ENCODE measurements around the gene COQ4.
"Not testable (repeated sequence)": the region's sequence is repeated elsewhere in the genome, so short reads cannot be mapped to it uniquely, and the experiment has no call there.

COQ4 gene

GRCh38 chr9:128298535-128299482 lies 23.8 kb upstream of the COQ4 start:
- DNase-seq (ENCODE audit: low read depth, low spot score): no peak

GRCh38 chr9:128304136-128304970 lies 18.3 kb upstream of the COQ4 start:
- no peak for DNase-seq (ENCODE audit: low read depth, low spot score)

DNA sequence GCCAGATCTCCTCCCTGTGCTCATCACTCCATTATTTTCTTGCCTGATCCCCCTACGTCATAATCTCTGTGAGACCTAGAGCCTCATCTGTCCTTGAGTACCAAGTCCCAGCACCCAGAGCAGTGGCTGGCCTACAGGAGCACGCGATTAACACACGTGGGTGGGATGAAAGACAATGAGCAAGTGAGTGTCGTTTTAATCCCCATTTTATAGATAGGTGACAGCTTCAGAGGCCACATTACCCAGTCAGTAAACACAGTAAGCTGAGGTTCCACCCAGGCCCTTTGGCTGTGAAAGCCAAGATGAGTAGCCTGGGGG lies 17.7 kb upstream of the COQ4 start:
- no peak for DNase-seq (ENCODE audit: low read depth, low spot score)

DNA sequence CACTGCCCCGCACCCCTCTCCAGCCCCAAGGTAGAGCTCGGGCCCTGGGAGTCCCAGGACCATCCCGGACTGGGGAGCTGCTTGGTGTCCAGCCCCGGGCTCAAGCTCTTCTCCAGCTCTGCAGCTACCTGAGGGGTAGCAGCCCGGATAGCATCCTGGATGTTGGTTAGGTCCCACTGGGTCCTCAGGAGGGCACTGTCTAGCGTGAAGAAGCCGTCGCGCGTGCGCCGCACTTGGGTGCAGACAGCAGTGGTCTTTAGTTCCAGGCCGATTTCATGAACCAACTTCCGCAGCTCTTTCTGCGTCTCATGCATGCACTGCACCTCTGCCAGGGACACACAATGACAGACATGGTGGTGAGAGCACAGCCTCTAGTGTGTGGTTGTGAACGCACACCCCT lies 13.1 kb upstream of the COQ4 start:
- DNase-seq (ENCODE audit: low read depth, low spot score): no peak

- DNase-seq (ENCODE audit: low read depth, low spot score): no peak
These were observed 12.2 kb upstream of the COQ4 start for GRCh38 chr9:128310461-128310860.

DNA sequence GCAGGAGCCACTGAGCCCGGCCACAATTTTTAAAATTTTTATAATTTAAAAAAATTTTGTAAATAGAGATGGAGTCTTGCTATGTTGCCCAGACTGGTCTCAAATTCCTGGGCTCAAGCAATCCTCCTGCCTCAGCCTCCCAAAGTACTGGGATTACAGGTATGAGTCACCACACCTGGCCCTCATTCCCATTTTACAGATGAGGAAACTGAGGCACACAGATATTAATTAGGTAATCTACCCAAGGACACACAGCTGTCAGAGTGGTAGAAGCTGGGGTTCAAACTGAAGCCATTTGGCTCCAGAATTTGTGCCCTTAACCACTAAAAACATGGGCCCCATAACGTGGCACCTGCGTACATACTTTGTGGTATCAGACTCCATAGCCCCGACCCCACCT lies 7.9 kb upstream of the COQ4 start:
- no peak for DNase-seq (ENCODE audit: low read depth, low spot score)

- DNase-seq (ENCODE audit: low read depth, low spot score): no peak
These were observed 6.2 kb upstream of the COQ4 start for GRCh38 chr9:128316421-128316820.

DNA sequence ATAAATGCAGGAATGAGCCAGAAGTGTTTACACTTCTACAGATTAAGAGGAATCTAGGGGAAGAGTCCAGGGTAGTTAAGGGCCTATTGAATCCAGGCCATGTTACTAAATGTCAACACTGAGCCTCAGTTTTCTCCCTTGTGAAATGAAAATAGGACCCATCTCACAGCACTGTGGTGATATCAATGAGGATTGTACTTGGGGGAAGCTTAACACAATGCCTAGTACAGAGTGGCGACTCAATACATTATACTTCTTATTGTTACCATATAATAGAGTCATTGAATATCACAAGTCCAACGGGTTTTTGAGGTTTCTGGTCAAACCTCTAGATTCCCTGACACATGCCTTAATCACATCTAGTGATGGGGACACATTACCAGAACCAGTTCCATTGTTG lies 5.0 kb upstream of the COQ4 start:
- no peak for DNase-seq (ENCODE audit: low read depth, low spot score)

GRCh38 chr9:128321343-128321742 lies 1.3 kb upstream of the COQ4 start:
- no peak for DNase-seq (ENCODE audit: low read depth, low spot score)

DNA sequence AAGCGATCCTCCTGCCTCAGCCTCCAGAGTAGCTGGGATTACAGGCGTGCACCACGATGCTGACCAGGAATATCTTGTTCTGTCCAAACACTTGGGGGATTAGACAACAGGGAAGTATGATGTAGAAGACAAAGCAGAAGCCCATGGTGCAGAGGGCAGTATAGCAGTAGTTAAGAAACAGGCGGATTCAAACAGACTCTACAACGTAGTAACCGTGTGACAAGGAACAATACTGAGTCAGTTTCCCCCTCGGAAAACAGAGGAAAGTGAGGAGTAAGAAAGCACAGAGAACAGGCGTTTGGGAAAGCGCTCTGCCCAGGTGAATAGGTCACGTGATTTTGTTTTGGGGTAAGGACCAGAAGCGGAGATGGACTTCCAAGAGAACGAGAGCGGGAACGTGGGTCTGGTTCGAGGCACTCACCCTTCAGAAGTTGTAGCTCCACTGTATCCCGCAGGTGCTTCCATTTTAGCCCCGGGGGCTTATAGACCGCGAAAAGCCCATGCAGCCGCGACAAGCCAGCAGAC lies 698 bp upstream of the COQ4 start:
- DNase-seq (ENCODE audit: low read depth, low spot score): no peak

DNA sequence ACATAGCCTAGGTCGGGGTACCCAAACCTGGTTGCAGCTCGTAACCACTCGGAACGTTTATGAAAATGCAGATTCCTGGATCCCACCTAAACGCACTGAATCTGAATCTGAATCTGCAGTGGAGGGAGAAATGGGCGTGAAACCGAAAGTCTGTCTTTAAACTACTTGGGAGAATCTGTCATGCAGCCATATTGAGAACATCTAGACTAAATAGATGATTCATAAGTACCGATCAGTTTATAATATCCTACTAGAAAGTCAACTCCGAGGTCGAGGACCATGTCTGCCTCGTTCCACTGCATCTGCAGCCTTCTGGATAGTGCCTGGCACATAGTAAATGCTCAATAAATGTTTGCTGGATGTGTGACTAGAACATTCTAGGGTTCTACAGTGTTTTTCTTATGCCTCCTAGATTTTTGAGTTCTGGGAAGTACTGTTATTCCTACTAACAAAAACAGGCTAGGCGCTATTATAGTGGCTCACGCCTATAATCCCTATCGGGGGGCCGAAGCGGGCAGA lies 632 bp downstream of the COQ4 start:
- no peak for DNase-seq (ENCODE audit: low read depth, low spot score)

DNA sequence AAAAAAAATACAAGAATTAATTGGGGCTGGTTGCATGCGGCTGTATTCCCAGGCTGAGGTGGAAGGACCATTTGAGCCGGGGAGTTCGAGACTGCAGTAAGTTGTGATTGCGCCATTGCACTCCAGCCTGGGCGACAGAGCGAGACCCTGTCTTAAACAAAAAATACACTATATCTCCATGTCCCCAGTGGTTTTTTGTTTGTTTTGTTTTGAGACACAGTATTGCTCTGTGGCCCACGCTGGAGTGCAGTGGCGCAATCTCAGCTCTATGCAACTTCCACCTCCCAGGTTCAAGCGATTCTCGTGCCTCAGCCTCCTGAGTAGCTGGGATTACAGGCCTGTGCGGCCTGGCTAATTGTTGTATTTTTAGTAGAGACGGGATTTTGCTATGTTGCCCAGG lies 1.2 kb downstream of the COQ4 start:
- DNase-seq (ENCODE audit: low read depth, low spot score): no peak

DNA sequence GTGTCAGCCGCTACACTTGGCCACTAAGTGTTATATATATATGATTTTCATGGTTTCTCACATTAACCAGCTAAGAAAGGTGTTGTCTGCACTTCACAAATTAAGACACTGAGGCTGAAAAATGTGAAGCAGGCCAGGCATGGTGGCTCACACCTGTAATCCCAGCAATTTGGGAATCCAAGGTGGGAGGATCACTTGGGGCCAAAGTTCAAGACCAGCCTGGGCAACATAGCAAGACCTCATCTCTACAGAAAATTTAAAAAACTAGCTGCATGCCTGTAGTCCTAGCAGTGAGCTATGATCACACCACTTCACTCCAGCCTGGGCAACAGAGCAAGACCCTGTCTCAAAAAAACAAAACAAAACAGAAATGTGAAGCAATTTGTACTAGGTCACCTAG lies 1.8 kb downstream of the COQ4 start:
- no peak for DNase-seq (ENCODE audit: low read depth, low spot score)

DNA sequence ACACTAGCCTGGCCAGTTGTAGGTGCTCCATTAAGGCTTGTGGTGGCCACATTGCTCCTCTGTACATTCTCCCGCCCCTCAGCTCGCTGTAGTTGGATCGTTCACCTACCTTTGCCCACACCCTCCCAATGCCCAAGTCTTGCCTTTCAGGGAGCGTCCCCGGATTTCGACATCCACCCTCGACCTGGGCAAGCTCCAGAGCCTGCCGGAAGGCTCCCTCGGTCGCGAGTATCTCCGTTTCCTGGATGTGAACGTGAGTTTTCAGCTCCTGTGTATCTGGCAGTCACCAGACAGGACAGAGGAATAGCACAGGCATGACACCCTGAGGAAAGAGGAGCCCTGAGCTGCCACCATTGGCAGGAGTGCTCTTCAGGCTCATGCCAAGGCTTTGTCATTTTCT lies 3.0 kb downstream of the COQ4 start:
- no peak for DNase-seq (ENCODE audit: low read depth, low spot score)

DNA sequence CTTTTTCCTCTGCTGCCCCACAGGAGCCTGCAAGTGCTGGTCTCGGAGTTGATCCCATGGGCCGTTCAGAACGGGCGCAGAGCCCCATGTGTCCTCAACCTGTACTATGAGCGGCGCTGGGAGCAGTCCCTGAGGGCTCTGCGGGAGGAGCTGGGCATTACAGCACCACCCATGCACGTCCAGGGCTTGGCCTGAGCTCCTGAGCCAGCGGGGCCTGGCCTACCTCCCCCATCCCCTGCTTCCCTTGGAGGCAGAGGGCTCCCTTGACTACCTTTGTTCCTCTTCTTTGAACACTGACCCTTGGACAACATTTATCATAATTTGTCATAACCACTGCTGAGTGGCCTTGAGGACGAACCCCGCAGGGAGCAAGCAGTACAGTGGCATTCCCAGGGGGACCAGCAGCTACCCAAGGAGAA lies 10.8 kb downstream of the COQ4 start:
- no peak for DNase-seq (ENCODE audit: low read depth, low spot score)

GRCh38 chr9:128335161-128335560 lies 12.5 kb downstream of the COQ4 start:
- no peak for DNase-seq (ENCODE audit: low read depth, low spot score)

- DNase-seq (ENCODE audit: low read depth, low spot score): no peak
These were observed 13.3 kb downstream of the COQ4 start for GRCh38 chr9:128335914-128336313.

GRCh38 chr9:128337936-128338335 lies 15.3 kb downstream of the COQ4 start:
- DNase-seq (ENCODE audit: low read depth, low spot score): no peak

DNA sequence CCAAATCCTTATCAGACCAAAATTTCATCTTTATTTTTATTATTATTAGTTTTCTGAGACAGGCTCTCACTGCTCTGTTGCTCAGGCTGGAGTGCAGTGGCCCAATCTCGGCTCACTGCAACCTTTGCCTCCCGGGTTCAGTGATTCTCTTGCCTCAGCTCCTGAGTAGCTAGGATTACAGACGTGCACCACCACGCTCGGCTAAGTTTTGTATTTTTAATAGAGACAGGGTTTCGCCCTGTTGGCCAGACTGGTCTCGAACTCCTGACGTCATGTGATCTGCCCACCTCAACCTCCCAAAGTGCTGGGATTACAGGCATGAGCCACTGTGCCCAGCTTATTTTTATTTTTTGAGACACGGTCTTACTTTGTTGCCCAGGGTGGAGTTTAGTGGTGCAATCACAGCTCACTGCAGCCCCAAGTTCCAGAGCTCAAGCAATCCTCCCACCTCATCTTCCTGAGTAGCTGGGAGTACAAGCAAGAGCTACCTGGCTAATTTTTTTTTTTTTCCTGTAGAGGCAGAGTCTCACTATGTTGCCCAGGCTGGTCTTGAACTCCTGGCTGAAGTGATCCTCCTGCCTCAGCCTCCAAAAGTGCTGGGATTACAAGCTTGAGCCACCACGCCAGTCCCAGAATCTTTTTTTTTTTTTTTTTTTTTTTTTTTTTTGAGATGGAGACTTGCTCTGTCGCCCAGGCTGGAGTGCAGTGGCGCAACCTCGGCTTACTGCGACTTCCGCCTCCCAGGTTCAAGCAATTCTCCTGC lies 16.4 kb downstream of the COQ4 start:
- not testable (repeated sequence) for DNase-seq (ENCODE audit: low read depth, low spot score)

DNA sequence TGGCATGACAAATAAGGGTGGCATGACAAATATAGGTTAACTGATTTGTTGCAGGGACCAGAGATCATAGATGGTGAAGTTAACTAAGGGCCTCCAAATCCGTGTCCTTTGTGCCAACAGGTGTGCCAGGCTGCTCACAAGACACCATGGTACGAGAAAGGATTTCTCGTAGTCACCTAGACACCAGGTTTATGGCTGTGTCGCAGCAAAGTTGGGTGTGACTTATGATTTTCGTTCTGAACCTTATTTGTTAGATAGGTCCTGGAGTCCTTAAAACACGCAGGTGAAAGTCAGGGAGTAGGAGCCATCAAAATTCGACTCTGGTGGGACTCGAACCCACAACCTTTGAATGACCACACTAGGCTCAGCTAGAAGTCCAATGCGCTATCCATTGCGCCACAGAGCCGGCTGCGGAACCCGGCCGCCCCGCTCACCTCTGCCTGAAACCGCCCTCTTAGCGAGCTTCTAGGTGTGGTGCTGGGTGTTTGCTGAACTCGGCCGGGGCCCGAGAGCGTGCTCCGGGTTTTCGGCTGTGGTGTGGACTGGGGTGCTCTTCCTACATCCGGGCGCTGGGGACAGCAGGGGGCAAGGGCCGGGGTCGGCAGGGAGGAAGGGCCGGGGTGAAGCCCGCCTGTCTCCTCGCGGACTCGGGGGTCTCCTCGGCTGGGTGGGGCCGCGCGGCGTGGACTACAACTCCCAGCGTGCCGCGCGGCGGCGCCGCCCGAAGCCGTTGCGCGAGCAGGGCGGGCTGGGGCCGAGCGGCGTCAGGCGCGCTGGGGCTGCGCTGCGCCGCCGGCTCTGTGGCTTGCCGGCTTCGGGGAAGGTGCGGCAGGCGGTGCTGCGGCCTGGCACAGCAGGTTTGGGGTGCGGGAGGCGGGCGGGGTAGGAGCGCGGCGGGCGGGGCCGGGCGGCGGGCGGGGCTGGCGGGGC lies 17.4 kb downstream of the COQ4 start, which contains the start of gene SLC27A4:
Gene SLC27A4, plus strand, starts transcription at position 767 of the 930 bp plus-strand sequence. CDS start 2,606 bp downstream, outside the sequence.
- peak; percentile 69 for DNase-seq (ENCODE audit: low read depth, low spot score)
